GM10266 (cell line): ENCODE data around the gene SPTBN4.
"Not testable (repeated sequence)": the region's sequence is repeated elsewhere in the genome, so short reads cannot be mapped to it uniquely, and the experiment has no call there.

Experiments used
- DNase-seq: peaks from one replicate; pipeline ENCODE4 v3.0.0; 2012; ENCODE audit errors: extremely low spot score
- CTCF ChIP-seq: IDR thresholded peaks from 2 replicates; pipeline ENCODE4 v1.5.1; 2012; ENCODE audit warnings: mild to moderate bottlenecking, low read depth; ENCODE audit not compliant: control insufficient read depth, insufficient read depth; ENCODE audit errors: missing control alignments

SPTBN4 gene

GRCh38 chr19:40460185-40460584 lies 6.6 kb upstream of the SPTBN4 start:
- TF ChIP-seq CTCF: no peak
- DNase-seq: no peak

GRCh38 chr19:40461669-40462221 lies 5.1 kb upstream of the SPTBN4 start:
- TF ChIP-seq CTCF: no peak
- DNase-seq: no peak

GRCh38 chr19:40463587-40464037 lies 3.2 kb upstream of the SPTBN4 start:
- DNase-seq: not testable (repeated sequence)

GRCh38 chr19:40464059-40465024 lies 2.5 kb upstream of the SPTBN4 start:
- peak; percentile 82 for TF ChIP-seq CTCF
- peak; percentile 70 for DNase-seq

- no peak for TF ChIP-seq CTCF
- no peak for DNase-seq
Measured at GRCh38 chr19:40465025-40465556, 1.7 kb upstream of the SPTBN4 start.

- peak; percentile 99 for DNase-seq
- no peak for TF ChIP-seq CTCF
Measured at GRCh38 chr19:40465557-40466218, 1.1 kb upstream of the SPTBN4 start, which contains the start of gene BLVRB. Gene BLVRB (minus strand): TSS chr19:40465745. CDS start chr19:40465688, 57 bp downstream.

GRCh38 chr19:40466219-40466984 lies 399 bp upstream of the SPTBN4 start:
- TF ChIP-seq CTCF: no peak
- peak; percentile 61 for DNase-seq
